Body of pancreas (tissue), 4 donors: ENCODE data around the gene SLC12A7.

ENCODE experiments used
- POLR2A ChIP-seq, 3 donors: fragments of 450-650 bp; IDR thresholded peaks; one replicate each; pipeline ENCODE4 v1.6.1; 2016; ENCODE audit warnings: antibody characterized with exemption in 3 of 3, mild to moderate bottlenecking in 2 of 3
- TF ChIP-seq, protein P1 (sequence below), 7 experiments: fragments of 450-650 bp in 4 of 7; fragments of 200-600 bp in 3 of 7; sonication (generic) in 3 of 7; IDR thresholded peaks; one replicate each; pipeline ENCODE4 v1.5.1; 2016 to 2019; ENCODE audit warnings: antibody characterized with exemption in 7 of 7

DNA sequence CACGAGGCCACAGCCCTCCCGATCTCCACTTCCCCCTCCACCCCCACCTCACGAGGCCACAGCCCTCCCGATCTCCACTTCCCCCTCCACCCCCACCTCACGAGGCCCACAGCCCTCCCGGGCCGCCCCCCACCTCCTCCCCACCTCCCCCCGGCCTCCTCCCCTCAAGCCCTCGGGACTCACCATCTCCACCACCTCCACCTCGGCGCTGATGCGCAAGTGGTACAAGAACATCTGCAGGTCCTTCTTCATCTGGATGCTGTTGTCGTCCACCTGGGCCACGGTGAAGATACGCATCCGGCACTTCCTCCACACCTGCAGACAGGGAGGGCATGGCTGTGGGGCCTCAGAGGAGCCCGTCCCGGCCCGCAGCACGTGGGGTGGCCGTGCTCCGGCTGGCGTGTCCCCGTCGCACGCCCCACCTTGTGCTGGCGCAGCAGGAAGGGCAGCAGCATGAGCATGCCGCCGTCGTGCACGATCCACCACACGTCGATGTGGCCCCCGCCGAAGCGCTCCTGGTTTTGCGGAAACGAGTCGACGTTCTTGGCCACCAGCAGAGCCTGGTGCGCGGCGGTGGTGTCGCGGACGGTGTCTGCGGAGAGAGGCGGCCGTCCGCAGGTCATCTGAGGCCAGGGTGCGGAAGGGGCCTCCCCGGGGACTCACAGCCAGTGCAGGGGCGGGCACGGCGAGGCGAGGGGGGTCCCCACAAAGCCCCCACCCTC, 48.0 kb downstream of the SLC12A7 start:
- TF ChIP-seq, protein P1, sequence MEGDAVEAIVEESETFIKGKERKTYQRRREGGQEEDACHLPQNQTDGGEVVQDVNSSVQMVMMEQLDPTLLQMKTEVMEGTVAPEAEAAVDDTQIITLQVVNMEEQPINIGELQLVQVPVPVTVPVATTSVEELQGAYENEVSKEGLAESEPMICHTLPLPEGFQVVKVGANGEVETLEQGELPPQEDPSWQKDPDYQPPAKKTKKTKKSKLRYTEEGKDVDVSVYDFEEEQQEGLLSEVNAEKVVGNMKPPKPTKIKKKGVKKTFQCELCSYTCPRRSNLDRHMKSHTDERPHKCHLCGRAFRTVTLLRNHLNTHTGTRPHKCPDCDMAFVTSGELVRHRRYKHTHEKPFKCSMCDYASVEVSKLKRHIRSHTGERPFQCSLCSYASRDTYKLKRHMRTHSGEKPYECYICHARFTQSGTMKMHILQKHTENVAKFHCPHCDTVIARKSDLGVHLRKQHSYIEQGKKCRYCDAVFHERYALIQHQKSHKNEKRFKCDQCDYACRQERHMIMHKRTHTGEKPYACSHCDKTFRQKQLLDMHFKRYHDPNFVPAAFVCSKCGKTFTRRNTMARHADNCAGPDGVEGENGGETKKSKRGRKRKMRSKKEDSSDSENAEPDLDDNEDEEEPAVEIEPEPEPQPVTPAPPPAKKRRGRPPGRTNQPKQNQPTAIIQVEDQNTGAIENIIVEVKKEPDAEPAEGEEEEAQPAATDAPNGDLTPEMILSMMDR (IDR thresholded peaks at IDR 0.05): no peak
- no peak for TF ChIP-seq POLR2A (IDR thresholded peaks at IDR 0.05)
